GM18867 (cell line): ENCODE data around the gene TRAPPC3L.
A peak's percentile ranks its signal among the peaks of the same experiment; 100 is the strongest.

Experiments
- ATAC-seq: cut with Tn5 transposase; IDR thresholded peaks from one replicate; pipeline ENCODE4 v1.9.1; 2021; ENCODE audit warnings: mild to moderate bottlenecking, moderate library complexity; ENCODE audit not compliant: unreplicated experiment

Gene TRAPPC3L

GRCh38 chr6:116471531-116471930 is 74.0 kb downstream of the TRAPPC3L start:
- no peak for ATAC-seq

- no peak for ATAC-seq
These were observed 77.2 kb downstream of the TRAPPC3L start for GRCh38 chr6:116468293-116468692.

GRCh38 chr6:116467514-116467913 is 78.0 kb downstream of the TRAPPC3L start:
- no peak for ATAC-seq

GRCh38 chr6:116467096-116467495 is 78.4 kb downstream of the TRAPPC3L start:
- ATAC-seq, result no peak

- no peak for ATAC-seq
These were observed 80.2 kb downstream of the TRAPPC3L start for GRCh38 chr6:116465246-116465645.

GRCh38 chr6:116463301-116463700 is 82.2 kb downstream of the TRAPPC3L start:
- ATAC-seq, result no peak

- ATAC-seq, result peak; percentile 89
These were observed 83.3 kb downstream of the TRAPPC3L start for GRCh38 chr6:116461932-116462885.

GRCh38 chr6:116461331-116461931 is 84.1 kb downstream of the TRAPPC3L start, which contains the start of gene CALHM6:
Gene CALHM6, plus strand, starts transcription at chr6:116461375. Its CDS starts 555 bp downstream, at chr6:116461930.
- ATAC-seq, result peak; percentile 5

- ATAC-seq, result no peak
These were observed 85.6 kb downstream of the TRAPPC3L start for GRCh38 chr6:116459927-116460326.

GRCh38 chr6:116458264-116458663 is 87.2 kb downstream of the TRAPPC3L start:
- no peak for ATAC-seq

- no peak for ATAC-seq
These were observed 88.6 kb downstream of the TRAPPC3L start for GRCh38 chr6:116456927-116457326.

GRCh38 chr6:116456106-116456505 is 89.4 kb downstream of the TRAPPC3L start:
- no peak for ATAC-seq

- no peak for ATAC-seq
These were observed 93.0 kb downstream of the TRAPPC3L start for GRCh38 chr6:116452531-116452930.

GRCh38 chr6:116451916-116452315 is 93.6 kb downstream of the TRAPPC3L start:
- ATAC-seq, result no peak

GRCh38 chr6:116450769-116451740 is 94.4 kb downstream of the TRAPPC3L start:
- ATAC-seq, result peak; percentile 88

- no peak for ATAC-seq
These were observed 95.2 kb downstream of the TRAPPC3L start for GRCh38 chr6:116450185-116450710.

- no peak for ATAC-seq
These were observed 95.9 kb downstream of the TRAPPC3L start for GRCh38 chr6:116449565-116449964.

- peak; percentile 32 for ATAC-seq
These were observed 97.9 kb downstream of the TRAPPC3L start for GRCh38 chr6:116447496-116448011.

GRCh38 chr6:116447052-116447451 is 98.4 kb downstream of the TRAPPC3L start:
- no peak for ATAC-seq

GRCh38 chr6:116446399-116446798 is 99.1 kb downstream of the TRAPPC3L start:
- no peak for ATAC-seq
